ENCODE results near the gene GPR139. TPM values are rescaled to one million over a fixed set of nuclear protein-coding genes. Genes with fewer than 3 reads are reported as not detected.

The GPR139 gene
- total RNA-seq, 1 experiment from 2014 or later: not detected

- no peaks in the 10 kb centered on the region for H3F3A ChIP-seq (ENCODE audit: insufficient read depth, low read depth)
- no peaks in the 10 kb centered on the region for H3K9me2 ChIP-seq (ENCODE audit: insufficient read depth)
- no peak overlapping the region for H3K4me2 ChIP-seq
- no TSS peak for BruUV-seq (replicated peaks)
- no peak overlapping the region for H3K4me3 ChIP-seq
- TF ChIP-seq EZH2 (IDR thresholded peaks at IDR 0.05; ENCODE audit: low read depth) (no peak), CTCF (conservative IDR thresholded peaks at IDR 0.05) (no peak)
- POLR2A ChIA-PET (ENCODE audit: unreplicated experiment): no interaction called here
- CTCF ChIA-PET: interaction anchor here (0.6 kb wide), 1 partner anchor 660 kb away, joined by 7 read pairs; no protein-coding TSS in a partner anchor
- H3K27ac ChIP-seq: no peak overlapping the region
- H2AFZ ChIP-seq: no peak overlapping the region
- no peak for DNase-seq
- peaks cover 30% of the 10 kb centered on the region for H3K27me3 ChIP-seq (ENCODE audit: insufficient read depth, low read depth)
- intact Hi-C loops (cut with micrococcal nuclease; ENCODE audit: unreplicated experiment): no loop called here
- no peaks in the 10 kb centered on the region for H4K20me1 ChIP-seq (ENCODE audit: insufficient read depth)
- H3K9me3 ChIP-seq (ENCODE audit: insufficient read depth, low read depth): no peaks in the 10 kb centered on the region
- H3K36me3 ChIP-seq (ENCODE audit: low read depth): no peaks in the 10 kb centered on the region
- no peaks in the 10 kb centered on the region for H3K79me2 ChIP-seq (ENCODE audit: low read depth)
- no peaks in the 10 kb centered on the region for H3K4me1 ChIP-seq (replicated peaks; ENCODE audit: insufficient read depth)
Measured at GRCh38 chr16:20079106-20079505, 5.4 kb upstream of the GPR139 start.

DNA sequence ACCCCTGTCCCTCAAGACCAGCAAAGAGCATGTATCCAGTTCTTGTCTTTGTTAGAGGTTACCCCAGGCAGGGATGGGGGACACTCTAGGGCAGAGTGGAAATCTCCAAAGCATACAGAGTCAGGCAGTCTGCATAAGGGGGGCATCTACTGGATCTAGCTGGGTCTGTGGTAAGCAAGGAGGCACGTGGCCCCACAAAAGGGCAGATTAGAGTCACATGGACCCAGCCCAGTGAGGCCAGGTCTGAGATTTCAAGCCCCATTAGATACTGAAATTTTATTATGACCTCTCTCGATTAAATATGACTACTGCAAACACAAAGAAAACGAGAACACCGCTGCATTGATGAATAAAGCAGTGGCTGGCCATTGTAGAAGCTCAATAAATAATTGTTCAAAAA is 1.6 kb upstream of the GPR139 start:
- DNase-seq: no peak
- no TSS peak for BruUV-seq (replicated peaks)
- H3K79me2 ChIP-seq (ENCODE audit: low read depth): no peaks in the 10 kb centered on the region
- no peak overlapping the region for H3K4me3 ChIP-seq
- TF ChIP-seq EZH2 (IDR thresholded peaks at IDR 0.05; ENCODE audit: low read depth): no peak
- no peak overlapping the region for H3K27ac ChIP-seq
- ChIA-PET POLR2A (ENCODE audit: unreplicated experiment) (no interaction called here), CTCF (no interaction called here)
- H3K27me3 ChIP-seq (ENCODE audit: insufficient read depth, low read depth): peaks cover 53% of the 10 kb centered on the region
- no peaks in the 10 kb centered on the region; the same call in 1 of the 2 replicates for H4K20me1 ChIP-seq (ENCODE audit: insufficient read depth)
- no peaks in the 10 kb centered on the region for H3K4me1 ChIP-seq (replicated peaks; ENCODE audit: insufficient read depth)
- H3K4me2 ChIP-seq: no peak overlapping the region
- no peaks in the 10 kb centered on the region for H3K36me3 ChIP-seq (ENCODE audit: low read depth)
- H3F3A ChIP-seq (ENCODE audit: insufficient read depth, low read depth): no peaks in the 10 kb centered on the region
- intact Hi-C loops (cut with micrococcal nuclease; ENCODE audit: unreplicated experiment): no loop called here
- no peak overlapping the region for H2AFZ ChIP-seq
- H3K9me2 ChIP-seq (ENCODE audit: insufficient read depth): no peaks in the 10 kb centered on the region
- no peaks in the 10 kb centered on the region for H3K9me3 ChIP-seq (ENCODE audit: insufficient read depth, low read depth)

DNA sequence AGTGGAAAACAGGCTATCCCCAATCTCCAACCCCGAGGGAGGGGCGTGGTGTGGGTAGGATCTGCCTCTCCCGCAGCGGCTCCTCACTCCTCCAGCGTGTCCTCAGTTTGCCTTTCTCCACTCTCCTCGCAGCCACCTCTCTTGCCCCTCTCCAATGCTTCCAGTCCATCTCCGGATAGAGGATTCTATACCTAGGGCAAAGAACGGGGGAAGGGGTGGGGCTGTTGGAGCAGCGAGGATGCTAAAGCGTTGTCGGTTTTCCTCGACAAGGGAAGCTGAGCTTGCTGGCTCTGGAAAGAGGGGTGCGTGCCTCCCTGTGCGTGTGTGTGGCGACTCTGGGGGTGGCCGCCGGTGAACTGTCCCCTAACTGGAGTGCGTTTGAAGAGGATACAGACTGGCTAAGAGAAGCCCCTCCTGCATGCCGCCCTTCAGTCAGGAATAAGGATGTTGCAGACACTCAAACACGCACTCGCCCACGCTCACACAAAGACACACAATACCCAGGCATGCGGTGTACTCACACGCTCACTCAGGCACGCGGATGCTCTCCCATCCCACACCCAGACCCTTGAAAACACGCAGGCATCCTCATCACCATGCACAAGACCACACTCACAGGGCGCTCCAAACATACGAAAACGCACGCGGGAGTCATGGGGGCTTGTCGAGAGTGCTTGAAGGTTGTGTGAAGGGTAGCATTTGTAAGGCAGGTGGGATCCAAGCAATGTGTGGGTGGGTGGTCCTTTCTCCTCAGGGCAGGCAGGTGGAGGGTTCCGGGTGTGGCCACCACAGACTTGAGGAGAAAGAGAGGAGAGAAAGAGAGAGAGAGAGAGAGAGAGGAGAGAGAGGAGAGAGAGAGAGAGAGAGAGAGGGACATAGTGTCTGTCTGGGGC is 655 bp upstream of the GPR139 start:
- intact Hi-C loops (cut with micrococcal nuclease; ENCODE audit: unreplicated experiment): no loop called here
- Histone ChIP-seq H3K27me3 (ENCODE audit: insufficient read depth, low read depth) (peaks cover 62% of the 10 kb centered on the region), H3K4me3 (no peak overlapping the region), H4K20me1 (ENCODE audit: insufficient read depth) (no peaks in the 10 kb centered on the region; the same call in 1 of the 2 replicates), H3K79me2 (ENCODE audit: low read depth) (no peaks in the 10 kb centered on the region), H3K4me1 (replicated peaks; ENCODE audit: insufficient read depth) (no peaks in the 10 kb centered on the region), H3F3A (ENCODE audit: insufficient read depth, low read depth) (no peaks in the 10 kb centered on the region), H3K9me2 (ENCODE audit: insufficient read depth) (no peaks in the 10 kb centered on the region), H3K9me3 (ENCODE audit: insufficient read depth, low read depth) (no peaks in the 10 kb centered on the region), H3K36me3 (ENCODE audit: low read depth) (no peaks in the 10 kb centered on the region), H3K4me2 (no peak overlapping the region), H3K27ac (no peak overlapping the region), H2AFZ (no peak overlapping the region)
- ChIA-PET POLR2A (ENCODE audit: unreplicated experiment) (no interaction called here), CTCF (no interaction called here)
- BruUV-seq (replicated peaks): no TSS peak
- no peak for DNase-seq
- TF ChIP-seq EZH2 (IDR thresholded peaks at IDR 0.05; ENCODE audit: low read depth) (no peak), CTCF (conservative IDR thresholded peaks at IDR 0.05) (no peak)
